ENCODE data around the gene ZDHHC21. TPM values are rescaled to one million over a fixed set of nuclear protein-coding genes. Genes with fewer than 3 reads are reported as not detected.

Gene ZDHHC21
- total RNA-seq, 1 experiment from 2014 or later, result 9.0 TPM

- no peak overlapping the region for H3K18ac ChIP-seq (ENCODE audit: insufficient read length, low read depth, low read length)
- H3K23me2 ChIP-seq (ENCODE audit: insufficient read length, low read depth, low read length, poor library complexity, severe bottlenecking), result peaks cover 5% of the 10 kb centered on the region
- H4K91ac ChIP-seq (ENCODE audit: insufficient read length, low read depth, low read length), result no peak overlapping the region
- peak overlapping the region; percentile 64 for H3K9ac ChIP-seq (ENCODE audit: extremely low read depth, insufficient read length, low read length)
- no peaks in the 10 kb centered on the region for H3K79me1 ChIP-seq (ENCODE audit: insufficient read depth, low read depth, low read length, poor library complexity, severe bottlenecking)
- H2AFZ ChIP-seq (ENCODE audit: low read length), result no peak overlapping the region
- no peak overlapping the region for H4K5ac ChIP-seq (ENCODE audit: insufficient read length, low read depth, low read length)
- no peak overlapping the region for H3K23ac ChIP-seq (ENCODE audit: insufficient read length, low read depth, low read length)
- no peak overlapping the region for H2BK5ac ChIP-seq (ENCODE audit: insufficient read length, low read length)
- no peak overlapping the region for H3K4ac ChIP-seq (ENCODE audit: low read depth, low read length)
- no peak overlapping the region for H2BK20ac ChIP-seq (ENCODE audit: low read depth, low read length, poor library complexity, severe bottlenecking)
- H2BK12ac ChIP-seq (ENCODE audit: insufficient read length, low read depth, low read length), result no peak overlapping the region
- no CpG with 5 or more reads among the region's 35 CpGs for WGBS (ENCODE audit: extremely low coverage, insufficient read length, low lambda C conversion rate)
- H3K27ac ChIP-seq (ENCODE audit: insufficient read length, low read depth, low read length), result no peak overlapping the region
- peak overlapping the region; percentile 86 to 96 for H3K4me3 Mint-ChIP-seq
- H4K8ac ChIP-seq (replicated peaks; ENCODE audit: insufficient read length, low read depth, low read length), result no peak overlapping the region
- H4K20me1 ChIP-seq (ENCODE audit: control insufficient read depth, insufficient read depth, insufficient read length), result no peaks in the 10 kb centered on the region
- H3K56ac ChIP-seq (ENCODE audit: insufficient read length, low read depth, low read length), result no peak overlapping the region
- peaks cover 9 to 21% (median 21%) of the 10 kb centered on the region in 3 experiments; a peak in 6 of 7 replicates for H3K36me3 Mint-ChIP-seq (ENCODE audit: insufficient read depth in 1 of 3, low read depth in 3 of 3)
- H3K79me2 ChIP-seq (ENCODE audit: insufficient read depth, low read length), result peaks cover 4% of the 10 kb centered on the region; the same call in 1 of the 2 replicates
- peak overlapping the region; percentile 83; the same call in 1 of the 2 replicates for H3K14ac ChIP-seq (ENCODE audit: insufficient read depth, low read length)
- peaks cover 25 to 27% of the 10 kb centered on the region in 2 experiments for H3K4me1 Mint-ChIP-seq
- TF ChIP-seq, protein P1, sequence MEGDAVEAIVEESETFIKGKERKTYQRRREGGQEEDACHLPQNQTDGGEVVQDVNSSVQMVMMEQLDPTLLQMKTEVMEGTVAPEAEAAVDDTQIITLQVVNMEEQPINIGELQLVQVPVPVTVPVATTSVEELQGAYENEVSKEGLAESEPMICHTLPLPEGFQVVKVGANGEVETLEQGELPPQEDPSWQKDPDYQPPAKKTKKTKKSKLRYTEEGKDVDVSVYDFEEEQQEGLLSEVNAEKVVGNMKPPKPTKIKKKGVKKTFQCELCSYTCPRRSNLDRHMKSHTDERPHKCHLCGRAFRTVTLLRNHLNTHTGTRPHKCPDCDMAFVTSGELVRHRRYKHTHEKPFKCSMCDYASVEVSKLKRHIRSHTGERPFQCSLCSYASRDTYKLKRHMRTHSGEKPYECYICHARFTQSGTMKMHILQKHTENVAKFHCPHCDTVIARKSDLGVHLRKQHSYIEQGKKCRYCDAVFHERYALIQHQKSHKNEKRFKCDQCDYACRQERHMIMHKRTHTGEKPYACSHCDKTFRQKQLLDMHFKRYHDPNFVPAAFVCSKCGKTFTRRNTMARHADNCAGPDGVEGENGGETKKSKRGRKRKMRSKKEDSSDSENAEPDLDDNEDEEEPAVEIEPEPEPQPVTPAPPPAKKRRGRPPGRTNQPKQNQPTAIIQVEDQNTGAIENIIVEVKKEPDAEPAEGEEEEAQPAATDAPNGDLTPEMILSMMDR (conservative IDR thresholded peaks at IDR 0.05), result peak; percentile 24; the same call in 1 of the 3 replicates
- H3K27me3 Mint-ChIP-seq (ENCODE audit: low read depth), result no peaks in the 10 kb centered on the region
- no peaks in the 10 kb centered on the region for H3K9me3 Mint-ChIP-seq
- H3K4me1 ChIP-seq (ENCODE audit: insufficient read depth, low read length), result peaks cover 2% of the 10 kb centered on the region; the same call in 1 of the 2 replicates
- H2BK120ac ChIP-seq (ENCODE audit: low read depth, low read length, poor library complexity, severe bottlenecking), result no peak overlapping the region
- peak; percentile 53 for DNase-seq
- H3K9me3 ChIP-seq (ENCODE audit: control insufficient read depth, low read depth, low read length), result no peaks in the 10 kb centered on the region
- H3T11ph ChIP-seq (ENCODE audit: low read length), result no peak overlapping the region
- H3K4me2 ChIP-seq (ENCODE audit: insufficient read depth, insufficient read length, low read length), result peak overlapping the region; percentile 78
- no peak overlapping the region for H2AK5ac ChIP-seq (ENCODE audit: insufficient read length, low read length)
- H3K27me3 ChIP-seq (ENCODE audit: insufficient read depth, low read length), result no peaks in the 10 kb centered on the region
- H3K27ac Mint-ChIP-seq, result peak overlapping the region; percentile 68 to 96 (median 94); a peak in 6 of 7 replicates
- no peak overlapping the region for H2BK15ac ChIP-seq (ENCODE audit: low read depth, low read length)
Observed at GRCh38 chr9:14692470-14693250, 572 bp downstream of the ZDHHC21 start.
